Erythroblast (primary cell): ENCODE measurements around the gene ANKRD44.

Experiments used
- DNase-seq, 2 experiments: peaks; one replicate each; lab custom pipeline; 2025; lab: John Stamatoyannopoulos, UW
- GATA1 ChIP-seq: IDR thresholded peaks from 2 replicates; pipeline ENCODE4 v1.6.1; 2011; ENCODE audit warnings: low read depth, mild to moderate bottlenecking, control low read depth, low read length, moderate library complexity
- POLR2A ChIP-seq: IDR thresholded peaks from 2 replicates; pipeline ENCODE4 v1.6.1; 2011; ENCODE audit warnings: mild to moderate bottlenecking, low read length

ANKRD44 gene

DNA sequence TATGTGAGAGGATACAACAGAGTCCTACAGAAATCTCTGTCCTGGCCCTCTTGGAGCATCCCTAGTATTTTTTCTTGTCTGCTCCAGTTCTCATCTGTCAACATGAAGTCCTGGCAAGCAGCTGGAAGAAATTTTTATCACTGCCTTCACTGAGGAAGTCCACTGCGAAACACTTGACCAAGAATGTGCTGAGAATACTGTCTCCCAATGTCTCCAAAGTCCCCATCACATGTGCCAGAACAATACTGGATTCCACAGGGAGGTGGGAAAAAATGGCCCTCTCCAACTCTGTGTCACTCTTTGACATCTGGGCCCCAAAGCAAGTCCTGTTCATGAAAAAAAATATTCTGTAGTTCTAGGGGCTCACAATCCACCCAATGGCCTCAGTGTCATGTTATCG, 351.3 kb downstream of the ANKRD44 start:
- TF ChIP-seq POLR2A = no peak
- TF ChIP-seq GATA1 = no peak
- DNase-seq = no peak

DNA sequence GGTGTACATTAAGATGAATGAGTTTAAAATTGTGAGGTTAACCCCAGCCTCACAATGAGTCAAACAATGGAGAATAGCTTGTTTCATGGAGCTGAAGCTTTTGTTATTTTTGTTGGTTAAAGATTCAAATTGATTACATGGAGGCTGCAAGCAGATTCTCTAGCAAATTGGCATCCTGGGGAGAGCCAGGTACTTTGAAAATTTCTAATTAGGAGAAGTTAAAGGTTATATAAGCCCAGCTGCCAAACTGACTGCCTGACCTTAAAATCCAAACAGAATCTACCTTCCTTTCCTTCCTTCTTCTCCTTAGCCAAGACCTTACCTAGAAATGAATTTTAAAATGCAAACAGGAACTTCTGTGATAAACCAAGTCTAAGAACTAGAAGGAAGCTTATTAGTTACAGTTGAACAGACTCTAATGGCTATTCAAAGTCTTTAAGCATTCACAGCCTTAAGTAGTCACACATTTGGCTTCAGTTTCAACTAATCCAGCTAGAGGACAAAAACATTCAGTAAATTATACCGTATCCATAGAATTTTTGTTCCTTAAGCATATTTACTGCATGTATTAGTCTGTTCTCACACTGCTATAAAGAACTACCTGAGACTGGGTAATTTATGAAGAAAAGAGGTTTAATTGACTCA, 352.6 kb downstream of the ANKRD44 start:
- no peak for DNase-seq
- TF ChIP-seq POLR2A = no peak
- TF ChIP-seq GATA1 = no peak

DNA sequence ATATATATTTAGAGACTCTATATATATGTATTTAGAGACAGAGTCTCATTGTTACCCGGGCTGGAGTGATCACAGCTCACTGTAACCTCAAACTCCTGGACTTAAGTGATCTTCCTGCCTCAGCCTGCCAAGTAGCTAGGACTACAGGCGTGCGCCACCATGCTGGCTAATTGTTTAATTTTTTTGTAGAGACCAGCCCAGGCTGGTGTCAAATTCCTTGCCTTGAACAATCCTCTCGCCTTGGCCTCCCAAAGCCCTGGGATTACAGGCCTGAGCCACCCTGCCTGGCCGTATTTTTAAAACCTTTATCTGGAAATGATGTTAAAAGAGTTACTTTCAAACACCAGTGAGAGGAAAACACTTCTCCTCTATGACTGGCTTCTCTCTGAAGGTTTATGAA, 353.1 kb downstream of the ANKRD44 start:
- DNase-seq = no peak
- TF ChIP-seq GATA1 (no peak), POLR2A (no peak)

DNA sequence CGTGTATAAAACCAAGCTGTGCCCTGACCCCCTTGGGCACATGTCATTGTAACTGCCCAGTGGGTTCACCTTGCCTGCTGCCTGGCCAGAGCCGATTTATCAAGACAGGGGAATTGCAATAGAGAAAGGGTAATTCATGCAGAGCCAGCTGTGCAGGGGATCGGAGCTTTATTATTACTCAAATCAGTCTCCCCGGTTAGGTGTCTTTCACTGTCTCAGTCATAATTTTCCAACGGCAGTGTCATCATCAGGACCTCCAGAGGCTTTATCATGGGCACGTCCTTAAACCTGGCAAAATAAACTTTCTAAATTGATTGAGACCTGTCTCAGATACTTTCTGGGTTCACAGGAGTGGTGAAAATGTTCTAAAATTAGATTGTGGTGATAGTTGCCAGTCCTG, 354.5 kb downstream of the ANKRD44 start:
- DNase-seq = no peak
- TF ChIP-seq GATA1 (no peak), POLR2A (no peak)

DNA sequence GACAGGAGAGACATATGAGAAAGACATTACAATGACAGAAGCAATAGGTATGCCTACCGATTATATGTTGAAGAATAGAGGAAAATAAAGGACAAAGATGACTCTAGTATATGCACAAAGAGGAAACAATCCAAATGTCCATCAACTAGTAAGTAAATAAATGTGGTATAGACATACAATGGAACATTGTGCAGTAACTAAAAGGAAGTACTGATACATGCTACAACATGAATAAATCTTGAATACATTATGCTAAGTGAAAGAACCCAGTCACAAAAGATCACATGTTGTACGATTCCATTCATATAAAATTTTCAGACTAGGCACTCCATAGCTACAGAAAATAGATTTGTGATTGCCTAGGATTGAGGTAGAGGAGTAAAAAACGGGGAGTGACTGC, 355.5 kb downstream of the ANKRD44 start:
- TF ChIP-seq GATA1 = no peak

DNA sequence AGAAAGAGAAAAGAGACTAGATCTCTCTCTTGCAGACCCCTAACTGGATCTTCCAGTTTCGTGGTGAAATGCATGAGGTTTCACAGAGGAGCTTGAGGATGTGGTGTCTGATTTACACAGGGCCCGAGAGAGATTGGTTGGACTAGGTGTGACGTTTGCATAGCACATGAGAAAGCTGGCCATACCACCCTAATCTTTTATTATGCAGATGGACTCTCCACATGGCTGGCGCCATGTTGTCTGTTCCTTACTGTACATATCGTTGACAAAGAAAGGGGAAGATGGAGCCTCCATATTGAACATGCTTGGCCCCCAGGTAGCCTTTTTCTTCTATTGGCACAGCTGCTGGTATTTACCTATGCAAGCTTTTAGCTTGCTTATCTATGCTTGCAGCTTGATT, 356.6 kb downstream of the ANKRD44 start:
- no peak for DNase-seq
- no peak for TF ChIP-seq GATA1
- no peak for TF ChIP-seq POLR2A

More for the DNA sequence above, 355.5 kb downstream of the ANKRD44 start:
- no peak for DNase-seq

DNA sequence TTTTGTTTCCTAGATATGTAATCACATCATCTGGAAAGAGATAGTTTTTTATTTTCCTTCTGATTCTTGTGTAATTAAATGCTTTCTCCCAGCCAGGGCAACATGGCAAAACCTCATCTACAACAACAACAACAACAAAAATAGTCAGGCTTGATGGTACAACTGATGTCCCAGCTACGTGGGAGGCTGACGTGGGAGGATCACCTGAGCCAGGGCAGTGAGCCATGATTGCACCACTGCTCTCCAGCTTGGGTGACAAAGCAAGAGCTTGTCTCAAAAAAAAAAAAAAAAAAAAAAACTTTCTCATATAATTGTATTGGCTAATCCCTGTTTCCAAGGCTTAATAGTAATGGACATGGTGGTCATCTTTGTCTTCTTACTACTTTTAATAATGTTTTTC, 357.6 kb downstream of the ANKRD44 start:
- no peak for DNase-seq
- TF ChIP-seq GATA1 = no peak
- TF ChIP-seq POLR2A = no peak

DNA sequence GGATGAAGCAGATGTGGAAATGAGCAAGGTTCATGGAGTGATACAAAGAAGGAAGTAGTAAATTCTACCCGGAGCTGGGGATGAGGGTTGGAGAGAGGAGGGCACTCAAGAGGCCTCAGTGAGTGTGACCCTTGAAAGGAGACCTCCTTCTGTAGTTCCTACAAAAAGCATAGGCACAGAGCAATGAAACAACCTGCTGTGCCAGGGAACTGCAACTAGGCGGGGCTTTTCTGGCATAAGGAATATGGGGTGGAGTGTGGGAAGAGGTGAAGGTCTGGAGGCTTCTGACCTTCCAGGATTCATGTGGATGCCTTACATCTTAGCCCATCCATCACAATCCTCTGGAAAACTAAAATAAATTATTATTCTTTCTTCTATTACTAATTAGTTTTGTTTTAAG, 358.6 kb downstream of the ANKRD44 start:
- TF ChIP-seq GATA1 = no peak
- no peak for TF ChIP-seq POLR2A
- DNase-seq = no peak

DNA sequence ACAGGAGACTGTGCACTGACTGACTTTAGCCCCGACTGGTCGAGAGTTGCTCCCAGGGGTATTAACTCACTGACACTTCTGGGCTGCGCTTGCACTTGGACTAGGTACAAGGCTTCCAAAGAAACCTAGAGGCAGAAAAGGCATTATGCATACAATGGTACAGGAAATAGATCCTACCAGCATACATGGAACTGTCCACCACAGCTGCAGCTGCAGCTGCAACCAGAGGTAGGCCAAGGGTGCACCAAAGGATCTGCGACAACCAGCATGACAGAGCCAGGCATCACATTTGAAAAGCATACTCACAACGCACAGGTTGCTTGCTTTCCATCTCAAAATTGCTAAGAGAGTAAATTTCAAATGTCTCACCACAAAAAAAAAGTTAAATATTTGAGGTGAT, 361.5 kb downstream of the ANKRD44 start:
- DNase-seq = no peak
- TF ChIP-seq POLR2A (no peak), GATA1 (no peak)

DNA sequence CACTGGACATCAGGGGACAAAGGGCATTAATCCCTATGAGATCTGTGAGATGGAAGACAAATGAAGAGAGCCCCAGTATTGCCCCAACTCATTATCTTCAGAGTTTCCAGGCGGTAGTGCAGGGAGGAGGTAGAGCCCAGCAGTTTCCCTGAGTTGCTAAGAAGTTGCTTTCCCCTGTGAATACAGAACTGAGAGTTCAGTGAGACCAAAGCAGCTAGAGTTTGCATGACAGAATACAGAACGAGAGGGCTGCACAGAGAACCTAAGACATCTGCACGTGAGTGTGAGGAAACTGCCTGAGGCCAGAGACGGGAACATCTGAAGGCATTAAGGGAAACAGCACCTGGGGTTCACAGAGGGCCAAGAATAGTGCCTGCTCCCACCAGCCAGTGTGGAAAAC, 366.0 kb downstream of the ANKRD44 start:
- no peak for DNase-seq
- TF ChIP-seq GATA1 = no peak
- TF ChIP-seq POLR2A = no peak

DNA sequence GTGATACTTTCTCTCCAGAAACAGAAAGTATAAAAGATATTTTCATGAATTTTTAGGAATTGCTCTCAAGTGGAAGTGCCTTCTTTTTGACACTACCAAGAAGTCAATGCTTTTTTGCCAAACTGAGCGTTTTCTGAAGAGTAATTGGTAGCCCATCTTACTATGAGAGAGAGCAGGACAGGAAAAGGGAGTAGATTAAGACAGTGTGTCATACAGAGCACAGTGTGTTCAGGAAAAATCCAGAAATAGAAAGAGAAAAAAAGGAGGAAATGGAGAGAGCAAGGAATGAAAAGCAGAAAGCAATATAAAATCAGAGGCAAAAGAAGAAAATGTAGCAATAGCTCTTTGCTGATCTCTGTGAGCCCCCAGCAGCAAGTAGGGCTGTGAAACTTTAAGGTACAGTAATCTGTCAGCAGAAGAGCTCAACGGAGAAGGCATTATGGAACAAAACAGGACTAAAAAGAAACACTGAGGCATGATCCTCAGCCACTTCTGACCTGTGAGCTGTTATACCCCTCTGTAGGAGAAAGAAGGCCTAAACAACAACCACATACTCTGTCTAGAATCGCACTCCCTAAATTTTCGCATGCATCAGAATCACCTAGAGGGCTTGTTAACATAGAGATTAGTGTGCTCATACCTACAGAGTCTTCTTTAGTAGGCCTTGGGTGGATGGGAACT, 369.0 kb downstream of the ANKRD44 start:
- TF ChIP-seq POLR2A (no peak), GATA1 (no peak)
- DNase-seq = no peak

DNA sequence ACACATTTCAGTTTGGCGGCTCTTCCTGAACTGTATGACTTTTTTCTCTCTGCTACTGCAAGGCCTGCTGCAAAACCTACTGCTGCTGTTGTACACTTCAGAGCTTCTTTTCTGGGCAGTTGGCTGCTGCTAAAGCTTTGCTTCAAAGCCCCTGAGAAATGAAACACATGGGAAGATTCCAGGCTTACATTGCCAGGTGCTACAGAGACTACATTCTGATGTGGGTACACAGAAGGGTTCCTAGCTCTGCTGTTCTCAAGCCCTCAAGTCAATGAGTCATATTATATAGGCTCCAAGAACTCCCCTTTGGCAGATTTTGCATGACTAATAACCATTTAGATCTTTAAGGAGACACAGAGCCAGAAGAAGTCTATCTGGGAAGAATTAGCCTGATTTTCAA, 371.2 kb downstream of the ANKRD44 start:
- no peak for TF ChIP-seq GATA1
- no peak for TF ChIP-seq POLR2A
- DNase-seq = no peak
